ENCODE data around the gene CALML6. TPM values are rescaled to one million over a fixed set of nuclear protein-coding genes. Genes with fewer than 3 reads are reported as not detected.

The CALML6 gene
- total and polyA plus RNA-seq, 2 experiments from 2014 or later = 0.87 TPM; not detected in 1

GRCh38 chr1:1916851-1917251, 1.8 kb downstream of the CALML6 start (continued):
- TF ChIP-seq NANOG (IDR thresholded peaks at IDR 0.05; ENCODE audit: borderline replicate concordance) (no peak), EZH2 (IDR thresholded peaks at IDR 0.05; ENCODE audit: low read depth, unreplicated experiment) (no peak), CTCF (conservative IDR thresholded peaks at IDR 0.05; ENCODE audit: low read depth in 2 of 2) (no peak)

- H3K36me3 Mint-ChIP-seq (ENCODE audit: low read depth) = no peaks in the 10 kb centered on the region
- no peaks in the 10 kb centered on the region for H3K9me3 Mint-ChIP-seq
- no peak overlapping the region for H2AFZ ChIP-seq
- TF ChIP-seq ZNF331 (CRISPR knock-in tag; IDR thresholded peaks at IDR 0.05; ENCODE audit: low read depth) = no peak
- TF ChIP-seq EZH2 (IDR thresholded peaks at IDR 0.05; ENCODE audit: low read depth, unreplicated experiment) = no peak
- no peak for TF ChIP-seq ZNF114 (CRISPR knock-in tag; IDR thresholded peaks at IDR 0.05)
- no peak for TF ChIP-seq NANOG (IDR thresholded peaks at IDR 0.05; ENCODE audit: borderline replicate concordance)
- TF ChIP-seq ZNF462 (CRISPR knock-in tag; IDR thresholded peaks at IDR 0.05) = no peak
- TF ChIP-seq EZH2phosphoT487 (IDR thresholded peaks at IDR 0.05; ENCODE audit: unreplicated experiment) = no peak
- no peak for TF ChIP-seq POLR2AphosphoS5 (IDR thresholded peaks at IDR 0.05; ENCODE audit: low read depth)
- no peak for TF ChIP-seq CREB1 (CRISPR knock-in tag; IDR thresholded peaks at IDR 0.05; ENCODE audit: low read depth)
- TF ChIP-seq REST (IDR thresholded peaks at IDR 0.05; ENCODE audit: unreplicated experiment) = no peak
- TF ChIP-seq JUNB (IDR thresholded peaks at IDR 0.05; ENCODE audit: unreplicated experiment) = no peak
- no peak for TF ChIP-seq ETS1 (IDR thresholded peaks at IDR 0.05)
Measured at GRCh38 chr1:1917304-1917976, 2.4 kb downstream of the CALML6 start.

More at GRCh38 chr1:1917304-1917976, 2.4 kb downstream of the CALML6 start:
- H3K4me1 ChIP-seq (ENCODE audit: insufficient read depth) = no peaks in the 10 kb centered on the region; the same call in 1 of the 2 replicates
- no peak for DNase-seq (ENCODE audit: low spot score)
- H3K79me2 ChIP-seq (replicated peaks; ENCODE audit: insufficient read depth) = no peaks in the 10 kb centered on the region
- H3K4me3 ChIP-seq = no peak overlapping the region
- H3K4me2 ChIP-seq = peak overlapping the region; percentile 86; the same call in 1 of the 2 replicates
- H3K27ac ChIP-seq (ENCODE audit: low read depth) = no peak overlapping the region
- H3K36me3 ChIP-seq (ENCODE audit: insufficient read depth) = no peaks in the 10 kb centered on the region
- H3K27me3 ChIP-seq (ENCODE audit: insufficient read depth) = no peaks in the 10 kb centered on the region
- Mint-ChIP-seq H3K27me3 (ENCODE audit: insufficient read depth, low read depth, poor library complexity) (peaks cover 6% of the 10 kb centered on the region), H3K4me1 (peaks cover 7% of the 10 kb centered on the region; the same call in 1 of the 3 replicates), H3K27ac (no peak overlapping the region), H3K4me3 (peak overlapping the region; percentile 64)
- 0 out of 2 replicates have a peak, but pooled peaks cover 8% of the 10 kb centered on the region for H3F3A ChIP-seq (replicated peaks; ENCODE audit: low read depth)
- ATAC-seq = no peak
- H4K20me1 ChIP-seq (replicated peaks; ENCODE audit: insufficient read depth) = no peaks in the 10 kb centered on the region
- no peaks in the 10 kb centered on the region for H3K9me2 ChIP-seq (ENCODE audit: insufficient read depth)

Measured in GM23338 (cell line).